Measurements from ENCODE around the gene ACAA1. TPM values are rescaled to one million over a fixed set of nuclear protein-coding genes. Genes with fewer than 3 reads are reported as not detected.

Gene ACAA1
- total RNA-seq, 1 experiment from 2014 or later = 76.4 TPM

Other genes with a start within 250 kb of the ACAA1 start
- 0.44 and 1.8 TPM in 2 replicates for gene VILL, start 146.3 kb downstream of the ACAA1 start, total RNA-seq (2014; rRNA removed)
- gene PLCD1, start 107.5 kb downstream of the ACAA1 start, total RNA-seq (2014; rRNA removed) = 16.9 and 18.5 TPM in 2 replicates
- gene DLEC1, start 97.9 kb downstream of the ACAA1 start, total RNA-seq (2014; rRNA removed) = not detected in 2 replicates
- 17.7 and 19.1 TPM in 2 replicates for gene MYD88, start 1.5 kb upstream of the ACAA1 start, total RNA-seq (2014; rRNA removed)
- gene OXSR1, start 28.4 kb upstream of the ACAA1 start, total RNA-seq (2014; rRNA removed) = 42.2 and 47.7 TPM in 2 replicates
- gene SLC22A13, start 128.7 kb upstream of the ACAA1 start, total RNA-seq (2014; rRNA removed) = 0.73 TPM in 1 of 2 replicates, not detected in the other
- gene SLC22A14, start 145.2 kb upstream of the ACAA1 start, total RNA-seq (2014; rRNA removed) = 0.07 TPM in 1 of 2 replicates, not detected in the other
- gene XYLB, start 209.7 kb upstream of the ACAA1 start, total RNA-seq (2014; rRNA removed) = 11.2 and 14.0 TPM in 2 replicates

Measured in PC-3 (cell line).